ENCODE data around the gene GNGT2. TPM values are rescaled to one million over a fixed set of nuclear protein-coding genes. Genes with fewer than 3 reads are reported as not detected.
"Not testable (repeated sequence)": the region's sequence is repeated elsewhere in the genome, so short reads cannot be mapped to it uniquely, and the experiment has no call there.

GNGT2 gene
- total RNA-seq, 1 experiment from 2014 or later, result not detected

DNA sequence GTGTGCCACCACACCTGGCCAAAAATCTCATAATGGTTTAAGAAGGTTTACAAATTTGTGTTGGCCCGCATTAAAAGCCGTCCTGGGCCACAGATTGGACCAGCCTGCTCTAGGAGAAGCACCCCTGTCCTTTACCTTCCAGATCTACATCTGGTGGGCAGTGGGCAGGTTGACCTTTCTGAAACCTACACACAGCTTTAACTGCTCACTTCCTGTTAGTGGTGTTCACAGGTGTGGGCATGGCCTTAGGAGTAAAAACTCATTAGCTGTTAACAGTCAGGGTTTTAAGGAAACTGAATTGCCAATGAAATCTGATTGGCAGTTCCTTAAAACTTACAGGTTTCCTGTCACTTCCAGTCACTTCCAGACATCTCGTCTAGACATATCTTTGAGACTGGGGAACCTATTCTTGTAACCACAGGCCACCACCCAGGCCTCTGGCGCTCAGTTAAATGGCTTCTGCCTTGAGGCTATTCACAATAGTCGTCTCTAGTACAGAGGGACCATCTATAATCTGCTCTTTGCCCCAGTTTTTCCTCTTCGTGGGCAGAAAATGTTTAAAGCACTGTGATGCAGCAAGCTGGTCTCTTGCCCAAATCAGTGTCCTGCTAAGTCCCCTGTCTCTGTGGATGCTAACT is 29.3 kb downstream of the GNGT2 start:
- BruUV-seq (replicated peaks), result no TSS peak
- no peaks in the 10 kb centered on the region for H3K4me1 Mint-ChIP-seq (ENCODE audit: insufficient read depth, unreplicated experiment)

DNA sequence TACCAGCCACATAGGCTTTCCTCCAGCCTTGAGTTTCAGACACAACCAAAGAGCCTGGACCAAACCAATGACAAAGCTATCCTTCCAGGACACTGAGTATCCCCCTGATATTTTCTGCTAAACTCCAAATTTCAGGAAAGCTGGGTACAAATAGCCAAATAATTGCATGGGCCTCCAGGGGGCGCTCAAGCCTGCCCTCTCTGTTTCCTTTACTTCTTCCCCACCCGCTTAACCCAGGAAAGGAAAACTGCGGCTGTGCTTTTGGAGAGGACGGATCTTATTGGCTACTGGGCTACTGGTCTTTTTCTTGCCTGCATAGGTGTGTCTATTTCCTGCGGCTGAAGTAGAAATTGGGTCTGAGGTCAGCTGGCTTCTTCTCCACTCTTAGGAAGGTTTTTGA is 30.1 kb downstream of the GNGT2 start:
- Mint-ChIP-seq H3K9me3 (ENCODE audit: unreplicated experiment) (peaks cover 21% of the 10 kb centered on the region), H3K27me3 (ENCODE audit: insufficient read depth, unreplicated experiment) (no peaks in the 10 kb centered on the region), H3K36me3 (ENCODE audit: insufficient read depth, unreplicated experiment) (no peaks in the 10 kb centered on the region), H3K4me1 (ENCODE audit: insufficient read depth, unreplicated experiment) (no peaks in the 10 kb centered on the region), H3K27ac (ENCODE audit: low read depth, unreplicated experiment) (no peak overlapping the region), H3K4me3 (ENCODE audit: unreplicated experiment) (no peak overlapping the region)
- ChIA-PET CTCF (interaction anchor here (0.7 to 1.6 kb wide), 4 partner anchors 10 to 272 kb away, joined by 3 to 7 read pairs (median 5); partner anchors contain the start of gene UBE2Z), POLR2A (interaction anchor here (1.1 to 2.0 kb wide), 2 partner anchors 10 to 12 kb away, joined by 3 to 8 read pairs; no protein-coding TSS in a partner anchor)
- DNase-seq (ENCODE audit: unreplicated experiment), result peak; percentile 68
- intact Hi-C loops (cut with micrococcal nuclease), result no loop called here
- TF ChIP-seq, protein P1, sequence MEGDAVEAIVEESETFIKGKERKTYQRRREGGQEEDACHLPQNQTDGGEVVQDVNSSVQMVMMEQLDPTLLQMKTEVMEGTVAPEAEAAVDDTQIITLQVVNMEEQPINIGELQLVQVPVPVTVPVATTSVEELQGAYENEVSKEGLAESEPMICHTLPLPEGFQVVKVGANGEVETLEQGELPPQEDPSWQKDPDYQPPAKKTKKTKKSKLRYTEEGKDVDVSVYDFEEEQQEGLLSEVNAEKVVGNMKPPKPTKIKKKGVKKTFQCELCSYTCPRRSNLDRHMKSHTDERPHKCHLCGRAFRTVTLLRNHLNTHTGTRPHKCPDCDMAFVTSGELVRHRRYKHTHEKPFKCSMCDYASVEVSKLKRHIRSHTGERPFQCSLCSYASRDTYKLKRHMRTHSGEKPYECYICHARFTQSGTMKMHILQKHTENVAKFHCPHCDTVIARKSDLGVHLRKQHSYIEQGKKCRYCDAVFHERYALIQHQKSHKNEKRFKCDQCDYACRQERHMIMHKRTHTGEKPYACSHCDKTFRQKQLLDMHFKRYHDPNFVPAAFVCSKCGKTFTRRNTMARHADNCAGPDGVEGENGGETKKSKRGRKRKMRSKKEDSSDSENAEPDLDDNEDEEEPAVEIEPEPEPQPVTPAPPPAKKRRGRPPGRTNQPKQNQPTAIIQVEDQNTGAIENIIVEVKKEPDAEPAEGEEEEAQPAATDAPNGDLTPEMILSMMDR (IDR thresholded peaks at IDR 0.05; ENCODE audit: unreplicated experiment), result peak; percentile 53
- no TSS peak for BruUV-seq (replicated peaks)

More for the DNA sequence above, 29.3 kb downstream of the GNGT2 start:
- intact Hi-C loops (cut with micrococcal nuclease), result no loop called here
- H3K36me3 Mint-ChIP-seq (ENCODE audit: insufficient read depth, unreplicated experiment), result no peaks in the 10 kb centered on the region
- CTCF ChIA-PET, result interaction anchor here (0.6 to 1.3 kb wide), 3 partner anchors 24 to 996 kb away, joined by 3 to 6 read pairs (median 3); no protein-coding TSS in a partner anchor
- TF ChIP-seq, protein P1 (IDR thresholded peaks at IDR 0.05; ENCODE audit: unreplicated experiment), result no peak
- POLR2A ChIA-PET, result interaction anchor here (1.4 to 2.0 kb wide), 2 partner anchors 9 to 11 kb away, joined by 3 to 8 read pairs; no protein-coding TSS in a partner anchor
- DNase-seq (ENCODE audit: unreplicated experiment), result no peak
- peaks cover 13% of the 10 kb centered on the region for H3K9me3 Mint-ChIP-seq (ENCODE audit: unreplicated experiment)
- H3K27ac Mint-ChIP-seq (ENCODE audit: low read depth, unreplicated experiment), result no peak overlapping the region
- no peak overlapping the region for H3K4me3 Mint-ChIP-seq (ENCODE audit: unreplicated experiment)
- H3K27me3 Mint-ChIP-seq (ENCODE audit: insufficient read depth, unreplicated experiment), result no peaks in the 10 kb centered on the region

GRCh38 chr17:49175978-49176377 is 34.4 kb downstream of the GNGT2 start:
- CTCF ChIA-PET, result interaction anchor here (0.5 to 0.6 kb wide), 2 partner anchors 139 to 216 kb away, joined by 3 read pairs; no protein-coding TSS in a partner anchor
- H3K36me3 Mint-ChIP-seq (ENCODE audit: insufficient read depth, unreplicated experiment); DNase-seq (ENCODE audit: unreplicated experiment); H3K27ac Mint-ChIP-seq (ENCODE audit: low read depth, unreplicated experiment); H3K4me1 Mint-ChIP-seq (ENCODE audit: insufficient read depth, unreplicated experiment); H3K4me3 Mint-ChIP-seq (ENCODE audit: unreplicated experiment); intact Hi-C loops (cut with micrococcal nuclease); POLR2A ChIA-PET; H3K27me3 Mint-ChIP-seq (ENCODE audit: insufficient read depth, unreplicated experiment); BruUV-seq (replicated peaks): not testable (repeated sequence)
- H3K9me3 Mint-ChIP-seq (ENCODE audit: unreplicated experiment), result peaks cover 25% of the 10 kb centered on the region

- peaks cover 32% of the 10 kb centered on the region for H3K27me3 Mint-ChIP-seq (ENCODE audit: insufficient read depth, unreplicated experiment)
- H3K9me3 Mint-ChIP-seq (ENCODE audit: unreplicated experiment), result peaks cover 21% of the 10 kb centered on the region
- H3K4me1 Mint-ChIP-seq (ENCODE audit: insufficient read depth, unreplicated experiment); H3K27ac Mint-ChIP-seq (ENCODE audit: low read depth, unreplicated experiment); H3K36me3 Mint-ChIP-seq (ENCODE audit: insufficient read depth, unreplicated experiment); intact Hi-C loops (cut with micrococcal nuclease); POLR2A ChIA-PET; BruUV-seq (replicated peaks); DNase-seq (ENCODE audit: unreplicated experiment); H3K4me3 Mint-ChIP-seq (ENCODE audit: unreplicated experiment): not testable (repeated sequence)
- CTCF ChIA-PET, result interaction anchor here (1.4 kb wide), 1 partner anchor 9 kb away, joined by 7 read pairs; no protein-coding TSS in a partner anchor
Measured at GRCh38 chr17:49170711-49171110, 39.7 kb downstream of the GNGT2 start.

- no peak for DNase-seq (ENCODE audit: unreplicated experiment)
- Mint-ChIP-seq H3K36me3 (ENCODE audit: insufficient read depth, unreplicated experiment) (no peaks in the 10 kb centered on the region), H3K4me1 (ENCODE audit: insufficient read depth, unreplicated experiment) (no peaks in the 10 kb centered on the region), H3K9me3 (ENCODE audit: unreplicated experiment) (peaks cover 16% of the 10 kb centered on the region), H3K27me3 (ENCODE audit: insufficient read depth, unreplicated experiment) (peaks cover 37% of the 10 kb centered on the region), H3K4me3 (ENCODE audit: unreplicated experiment) (no peak overlapping the region), H3K27ac (ENCODE audit: low read depth, unreplicated experiment) (no peak overlapping the region)
- ChIA-PET CTCF (interaction anchor here (1.4 kb wide), 1 partner anchor 9 kb away, joined by 7 read pairs; no protein-coding TSS in a partner anchor), POLR2A (no interaction called here)
- intact Hi-C loops (cut with micrococcal nuclease), result no loop called here
- TF ChIP-seq, protein P1 (IDR thresholded peaks at IDR 0.05; ENCODE audit: unreplicated experiment), result no peak
- BruUV-seq (replicated peaks), result no TSS peak
Measured at GRCh38 chr17:49170216-49170615, 40.2 kb downstream of the GNGT2 start.
